GM12878 (cell line): Measurements from ENCODE around the gene NCAM1. TPM values are rescaled to one million over a fixed set of nuclear protein-coding genes. Genes with fewer than 3 reads are reported as not detected.

Experiments
- ATAC-seq: fragments of 200-7000 bp; cut with Tn5 transposase; 3 replicates; pipeline ENCODE4 v1.9.1; 2020; ENCODE audit warnings: mild to moderate bottlenecking, moderate library complexity
- BruUV-seq: library from RNA; stranded (reverse); fragments of 400-500 nt; replicated peaks from 2 replicates; lab custom pipeline; 2021; lab: Mats Ljungman, UMichigan
- CTCF ChIA-PET: fragments of 300-600 bp; sonication (Branson Sonifier 250); formaldehyde crosslinking; extraction: SDS; loops from one replicate; lab custom pipeline; 2021; ENCODE audit warnings: inconsistent platforms; lab: Yijun Ruan, JAX
- POLR2A ChIA-PET: fragments of 350-600 bp; formaldehyde crosslinking; extraction: SDS; loops from one replicate; lab custom pipeline; 2021; ENCODE audit warnings: inconsistent platforms; lab: Charles Lee
- RAD21 ChIA-PET: fragments of 300-600 bp; sonication (Branson Sonifier 250); formaldehyde crosslinking; loops from one replicate; lab custom pipeline; 2023; ENCODE audit warnings: antibody characterized with exemption; ENCODE audit not compliant: unreplicated experiment; lab: Charles Lee
- SMC1A ChIA-PET: fragments of 300-600 bp; sonication (Branson Sonifier 250); formaldehyde crosslinking; loops from one replicate; lab custom pipeline; 2023; ENCODE audit not compliant: unreplicated experiment, uncharacterized antibody; lab: Charles Lee
- DNase-seq: peaks from one replicate; pipeline ENCODE4 v3.0.0-alpha.2; 2011; ENCODE audit warnings: low read depth, low spot score
- FAIRE-seq: peaks from 3 replicates; lab custom pipeline; 2011; peaks lifted over from hg19 to GRCh38; lab: Jason Lieb, UNC
- H2AFZ ChIP-seq: 2 replicates; pipeline ENCODE4 v1.6.0; 2011; ENCODE audit warnings: low read depth, low read length, control low read depth; ENCODE audit not compliant: control insufficient read depth
- H3K27ac ChIP-seq: 2 replicates; pipeline ENCODE4 v1.5.1; 2011; ENCODE audit warnings: control low read depth; ENCODE audit not compliant: control insufficient read depth, insufficient read depth
- H3K27me3 ChIP-seq, 2 experiments: replicated peaks in 1 of 2; 2 replicates each; pipeline versions ENCODE4 v1.6.0 to v1.6.1; 2011; ENCODE audit warnings: low read length in 1 of 2; ENCODE audit not compliant: control insufficient read depth in 2 of 2, insufficient read depth in 2 of 2
- H3K36me3 ChIP-seq, 2 experiments: 2 replicates each; pipeline ENCODE4 v1.5.1; 2011; ENCODE audit warnings: low read length in 1 of 2; ENCODE audit not compliant: control insufficient read depth in 2 of 2, insufficient read depth in 2 of 2
- H3K4me1 ChIP-seq: 2 replicates; pipeline ENCODE4 v1.6.1; 2011; ENCODE audit warnings: mild to moderate bottlenecking, low read length, moderate library complexity, mixed read lengths; ENCODE audit not compliant: control insufficient read depth, insufficient read depth
- H3K4me2 ChIP-seq: 2 replicates; pipeline ENCODE4 v1.6.0; 2011; ENCODE audit warnings: control low read depth; ENCODE audit not compliant: control insufficient read depth, insufficient read depth
- H3K4me3 ChIP-seq: fragments of 200-600 bp; sonication (generic); 2 replicates; pipeline ENCODE4 v1.5.1; 2016
- H3K79me2 ChIP-seq: 2 replicates; pipeline ENCODE4 v1.6.0; 2011; ENCODE audit warnings: low read length; ENCODE audit not compliant: control insufficient read depth, insufficient read depth
- H3K9ac ChIP-seq: 2 replicates; pipeline ENCODE4 v1.8.0; 2011; ENCODE audit warnings: low read length, control low read depth, mixed read lengths; ENCODE audit not compliant: control insufficient read depth, insufficient read depth
- H3K9me3 ChIP-seq: replicated peaks from 3 replicates; pipeline ENCODE4 v1.5.1; 2011; ENCODE audit warnings: mild to moderate bottlenecking, low read length; ENCODE audit not compliant: control insufficient read depth, insufficient read depth
- H4K20me1 ChIP-seq: 2 replicates; pipeline ENCODE4 v1.6.0; 2011; ENCODE audit not compliant: control insufficient read depth, insufficient read depth
- ATF3 ChIP-seq: IDR thresholded peaks from 2 replicates; pipeline ENCODE4 v1.6.1; 2011; ENCODE audit warnings: low read depth, mild to moderate bottlenecking, low read length, moderate library complexity, borderline replicate concordance; ENCODE audit errors: extremely low read depth
- EP300 ChIP-seq, 2 experiments: fragments of 150-350 bp in 1 of 2; IDR thresholded peaks; 2 replicates each; pipeline ENCODE4 v1.6.1; 2011 to 2012; ENCODE audit warnings: low read depth in 2 of 2, low read length in 2 of 2, borderline replicate concordance in 1 of 2, improper control_type of control experiment in 1 of 2, inconsistent platforms in 1 of 2; ENCODE audit not compliant: control insufficient read depth in 1 of 2
- ETV6 ChIP-seq, 2 experiments: fragments of 450-650 bp in 1 of 2; IDR thresholded peaks in 1 of 2; conservative IDR thresholded peaks in 1 of 2; 2 replicates each; pipeline ENCODE4 v1.6.1; 2014; ENCODE audit warnings: antibody characterized with exemption in 1 of 2, borderline replicate concordance in 1 of 2, low read depth in 1 of 2, mild to moderate bottlenecking in 1 of 2, moderate library complexity in 1 of 2
- KLF5 ChIP-seq: fragments of 450-650 bp; IDR thresholded peaks from 2 replicates; pipeline ENCODE4 v1.6.1; 2014; ENCODE audit warnings: mild to moderate bottlenecking; ENCODE audit not compliant: partially characterized antibody
- MTA2 ChIP-seq: fragments of 450-650 bp; IDR thresholded peaks from 2 replicates; pipeline ENCODE4 v1.6.1; 2016; ENCODE audit warnings: low read depth, mild to moderate bottlenecking, moderate library complexity
- RELB ChIP-seq: fragments of 450-650 bp; IDR thresholded peaks from 2 replicates; pipeline ENCODE4 v1.6.1; 2017; ENCODE audit warnings: low read depth, mild to moderate bottlenecking, moderate library complexity
- SMAD5 ChIP-seq: IDR thresholded peaks from 2 replicates; pipeline ENCODE4 v1.6.1; 2016; ENCODE audit warnings: antibody characterized with exemption, low read depth
- SUPT20H ChIP-seq: IDR thresholded peaks from 2 replicates; pipeline ENCODE4 v1.6.1; 2011; ENCODE audit warnings: low read depth, mild to moderate bottlenecking, low read length, moderate library complexity, borderline replicate concordance; ENCODE audit not compliant: control insufficient read depth
- ZNF24 ChIP-seq: fragments of 450-650 bp; IDR thresholded peaks from 2 replicates; pipeline ENCODE4 v1.6.1; 2017; ENCODE audit warnings: antibody characterized with exemption, mild to moderate bottlenecking
- WGBS: methylation state at CpG from one replicate; pipeline ENCODE4 v1.1.6; 2016; ENCODE audit warnings: low lambda C conversion rate; ENCODE audit not compliant: insufficient replicate concordance, insufficient coverage; ENCODE audit errors: missing lambda C conversion rate; 5-methylcytosine and 5-hydroxymethylcytosine counted together
- in situ Hi-C: fragments of 300-500 bp; cut with MboI; formaldehyde crosslinking; loops from 9 replicates; pipeline ENCODE4 v1.14.3; 2018; ENCODE audit warnings: mixed read lengths
- intact Hi-C: fragments of 100-400 bp; cut with micrococcal nuclease; formaldehyde crosslinking; loops from one replicate; pipeline ENCODE4 v1.14.2; 2022; ENCODE audit not compliant: unreplicated experiment
- polyA plus RNA-seq, 11 experiments: library from polyadenylated mRNA; depleted of rRNA in 4 of 11; unstranded in 6 of 11; stranded (reverse) in 5 of 11; fragments of >200 nt; fragmentation: Nextera tagmentation in 4 of 11; fragmentation: Illumina TruSeq in 1 of 11; extraction: Ambion mirVana in 4 of 11; extraction: Trizol in 1 of 11; gene quantifications; 1 replicate in 1 of 11; 2 replicates in 10 of 11; pipeline versions ENCODE4 v1.2.1 to v1.2.3, GENCODE V29; 2011 to 2016; ENCODE audit warnings: inconsistent platforms in 2 of 11, missing spikeins in 2 of 11, low read depth in 1 of 11
- total RNA-seq, 4 experiments: library from RNA; depleted of rRNA in 3 of 4; stranded (reverse); fragments of >200 nt in 3 of 4; fragmentation: Illumina TruSeq in 1 of 4; extraction: Trizol in 1 of 4; gene quantifications; 2 replicates each; pipeline versions ENCODE4 v1.2.1 to v1.2.3, GENCODE V29; 2013 to 2021
- TF ChIP-seq, protein P1 (sequence below): fragments of 450-650 bp; IDR thresholded peaks from 2 replicates; pipeline ENCODE4 v1.6.1; 2018; ENCODE audit warnings: mild to moderate bottlenecking, low read depth, moderate library complexity; ENCODE audit not compliant: partially characterized antibody

The NCAM1 gene
- total and polyA plus RNA-seq, 10 of the 15 experiments (the other 5 are each of a cell fraction or from before 2014, with no cell fraction given) = 0.10 to 0.23 (median 0.11) TPM; not detected in 7

DNA sequence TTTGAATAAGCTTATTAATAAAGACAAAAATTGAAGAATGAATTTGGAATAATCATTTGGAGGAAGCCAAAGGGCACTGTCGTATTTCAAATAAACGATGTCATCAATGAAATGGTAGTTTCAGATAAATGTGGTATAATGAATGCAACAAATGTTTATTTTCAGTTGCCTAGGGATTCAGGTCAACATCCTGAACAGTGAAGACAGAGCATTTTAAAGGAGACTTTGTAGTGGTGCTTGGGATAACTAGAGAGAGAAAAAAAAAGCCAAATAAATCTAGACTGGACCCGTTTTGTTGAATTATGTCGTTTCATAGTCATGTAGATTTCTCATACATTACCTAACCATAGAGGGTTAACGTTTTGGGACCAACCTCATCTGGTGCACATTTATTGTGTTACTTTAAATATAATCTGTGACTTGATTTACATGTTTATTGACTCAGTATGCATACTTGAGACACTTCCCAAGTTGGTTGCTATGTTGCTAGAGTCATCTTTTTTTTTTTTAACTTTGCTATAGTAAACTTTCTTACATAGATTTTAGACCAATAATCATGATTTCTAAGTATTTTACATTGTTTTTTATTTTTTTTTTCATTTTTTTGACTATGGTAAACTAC lies 111.1 kb downstream of the NCAM1 start:
- Histone ChIP-seq H3K9me3 (no peaks in the 10 kb centered on the region), H3K4me3 (no peak overlapping the region), H2AFZ (no peak overlapping the region), H3K36me3 (no peaks in the 10 kb centered on the region), H4K20me1 (no peaks in the 10 kb centered on the region), H3K4me1 (no peaks in the 10 kb centered on the region), H3K27ac (no peak overlapping the region), H3K27me3 (no peaks in the 10 kb centered on the region; a peak in 1 of 4 replicates), H3K79me2 (no peaks in the 10 kb centered on the region), H3K4me2 (no peak overlapping the region), H3K9ac (no peak overlapping the region)
- ATAC-seq (no peak), DNase-seq (no peak), FAIRE-seq (no peak)
- ChIA-PET SMC1A (no interaction called here), CTCF (no interaction called here), POLR2A (no interaction called here), RAD21 (no interaction called here)
- in situ Hi-C loops (no loop called here), intact Hi-C loops (no loop called here)
- BruUV-seq = no TSS peak
- WGBS = 28% methylated on average over 5 of the region's 5 CpGs
- TF ChIP-seq ZNF24 (no peak), EP300 (IDR thresholded peaks at IDR 0.05; ENCODE audit: borderline replicate concordance in 1 of 2, control insufficient read depth in 1 of 2, low read depth in 2 of 2, low read length in 2 of 2) (no peak), SMAD5 (no peak), ETV6 (conservative IDR thresholded peaks at IDR 0.05 in 1 of 2, IDR thresholded peaks at IDR 0.05 in 1 of 2; ENCODE audit: borderline replicate concordance in 1 of 2, low read depth in 1 of 2) (no peak), MTA2 (no peak)

GRCh38 chr11:113073290-113073953 lies 112.2 kb downstream of the NCAM1 start:
- Histone ChIP-seq H4K20me1 (no peaks in the 10 kb centered on the region), H3K9me3 (no peaks in the 10 kb centered on the region), H3K4me2 (no peak overlapping the region), H3K27ac (no peak overlapping the region), H3K4me1 (no peaks in the 10 kb centered on the region), H2AFZ (no peak overlapping the region), H3K79me2 (no peaks in the 10 kb centered on the region), H3K36me3 (no peaks in the 10 kb centered on the region), H3K4me3 (no peak overlapping the region), H3K27me3 (no peaks in the 10 kb centered on the region; a peak in 1 of 4 replicates), H3K9ac (no peak overlapping the region)
- in situ Hi-C loops = no loop called here
- SMC1A ChIA-PET = interaction anchor here (1.5 kb wide), 1 partner anchor 25 kb away, joined by 3 read pairs; no protein-coding TSS in a partner anchor
- POLR2A ChIA-PET = no interaction called here
- ATAC-seq = no peak
- RAD21 ChIA-PET = no interaction called here
- no peak for DNase-seq
- no TSS peak for BruUV-seq
- WGBS = 28% methylated on average over 3 of the region's 3 CpGs
- CTCF ChIA-PET = no interaction called here
- intact Hi-C loops = no loop called here
- FAIRE-seq = no peak
- TF ChIP-seq RELB (no peak), ATF3 (no peak), KLF5 (no peak), SUPT20H (no peak)
- TF ChIP-seq, protein P1, sequence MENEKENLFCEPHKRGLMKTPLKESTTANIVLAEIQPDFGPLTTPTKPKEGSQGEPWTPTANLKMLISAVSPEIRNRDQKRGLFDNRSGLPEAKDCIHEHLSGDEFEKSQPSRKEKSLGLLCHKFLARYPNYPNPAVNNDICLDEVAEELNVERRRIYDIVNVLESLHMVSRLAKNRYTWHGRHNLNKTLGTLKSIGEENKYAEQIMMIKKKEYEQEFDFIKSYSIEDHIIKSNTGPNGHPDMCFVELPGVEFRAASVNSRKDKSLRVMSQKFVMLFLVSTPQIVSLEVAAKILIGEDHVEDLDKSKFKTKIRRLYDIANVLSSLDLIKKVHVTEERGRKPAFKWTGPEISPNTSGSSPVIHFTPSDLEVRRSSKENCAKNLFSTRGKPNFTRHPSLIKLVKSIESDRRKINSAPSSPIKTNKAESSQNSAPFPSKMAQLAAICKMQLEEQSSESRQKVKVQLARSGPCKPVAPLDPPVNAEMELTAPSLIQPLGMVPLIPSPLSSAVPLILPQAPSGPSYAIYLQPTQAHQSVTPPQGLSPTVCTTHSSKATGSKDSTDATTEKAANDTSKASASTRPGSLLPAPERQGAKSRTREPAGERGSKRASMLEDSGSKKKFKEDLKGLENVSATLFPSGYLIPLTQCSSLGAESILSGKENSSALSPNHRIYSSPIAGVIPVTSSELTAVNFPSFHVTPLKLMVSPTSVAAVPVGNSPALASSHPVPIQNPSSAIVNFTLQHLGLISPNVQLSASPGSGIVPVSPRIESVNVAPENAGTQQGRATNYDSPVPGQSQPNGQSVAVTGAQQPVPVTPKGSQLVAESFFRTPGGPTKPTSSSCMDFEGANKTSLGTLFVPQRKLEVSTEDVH = no peak
